ENCODE measurements around the gene CERS6. TPM values are rescaled to one million over a fixed set of nuclear protein-coding genes. Genes with fewer than 3 reads are reported as not detected.

The CERS6 gene
- total and polyA plus RNA-seq, 8 donors = 18.8 to 24.5 (median 22.1) TPM

DNA sequence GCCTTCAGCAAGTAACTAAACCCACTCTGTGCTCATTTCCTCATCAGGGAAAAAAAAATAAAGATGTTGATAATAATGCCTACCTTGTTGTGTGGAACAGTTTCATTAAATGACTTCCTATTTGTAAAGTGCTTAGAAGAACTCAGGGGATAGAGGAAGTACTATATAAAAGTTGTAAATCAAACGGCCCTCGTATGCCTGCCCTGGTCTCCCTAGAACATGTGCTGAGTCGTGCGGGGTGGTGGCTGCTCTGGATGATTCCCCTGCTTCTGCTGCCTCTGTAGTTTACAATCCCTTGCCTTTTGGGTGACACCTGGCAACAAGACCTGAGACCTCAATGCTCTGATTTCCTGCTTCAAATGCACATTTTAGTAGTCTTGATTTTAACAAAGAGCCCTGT, 170.0 kb downstream of the CERS6 start:
- Histone ChIP-seq H3K27me3 (no peaks in the 10 kb centered on the region), H3K27ac (no peak overlapping the region), H3K4me1 (no peaks in the 10 kb centered on the region), H3K4me3 (no peak overlapping the region), H3K9me3 (no peaks in the 10 kb centered on the region), H3K36me3 (no peaks in the 10 kb centered on the region)
- DNase-seq (no peak), ATAC-seq (no peak)
- intact Hi-C loops (cut with DNase I) = no loop called here
- TF ChIP-seq, protein P1, sequence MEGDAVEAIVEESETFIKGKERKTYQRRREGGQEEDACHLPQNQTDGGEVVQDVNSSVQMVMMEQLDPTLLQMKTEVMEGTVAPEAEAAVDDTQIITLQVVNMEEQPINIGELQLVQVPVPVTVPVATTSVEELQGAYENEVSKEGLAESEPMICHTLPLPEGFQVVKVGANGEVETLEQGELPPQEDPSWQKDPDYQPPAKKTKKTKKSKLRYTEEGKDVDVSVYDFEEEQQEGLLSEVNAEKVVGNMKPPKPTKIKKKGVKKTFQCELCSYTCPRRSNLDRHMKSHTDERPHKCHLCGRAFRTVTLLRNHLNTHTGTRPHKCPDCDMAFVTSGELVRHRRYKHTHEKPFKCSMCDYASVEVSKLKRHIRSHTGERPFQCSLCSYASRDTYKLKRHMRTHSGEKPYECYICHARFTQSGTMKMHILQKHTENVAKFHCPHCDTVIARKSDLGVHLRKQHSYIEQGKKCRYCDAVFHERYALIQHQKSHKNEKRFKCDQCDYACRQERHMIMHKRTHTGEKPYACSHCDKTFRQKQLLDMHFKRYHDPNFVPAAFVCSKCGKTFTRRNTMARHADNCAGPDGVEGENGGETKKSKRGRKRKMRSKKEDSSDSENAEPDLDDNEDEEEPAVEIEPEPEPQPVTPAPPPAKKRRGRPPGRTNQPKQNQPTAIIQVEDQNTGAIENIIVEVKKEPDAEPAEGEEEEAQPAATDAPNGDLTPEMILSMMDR (IDR thresholded peaks at IDR 0.05) = no peak

DNA sequence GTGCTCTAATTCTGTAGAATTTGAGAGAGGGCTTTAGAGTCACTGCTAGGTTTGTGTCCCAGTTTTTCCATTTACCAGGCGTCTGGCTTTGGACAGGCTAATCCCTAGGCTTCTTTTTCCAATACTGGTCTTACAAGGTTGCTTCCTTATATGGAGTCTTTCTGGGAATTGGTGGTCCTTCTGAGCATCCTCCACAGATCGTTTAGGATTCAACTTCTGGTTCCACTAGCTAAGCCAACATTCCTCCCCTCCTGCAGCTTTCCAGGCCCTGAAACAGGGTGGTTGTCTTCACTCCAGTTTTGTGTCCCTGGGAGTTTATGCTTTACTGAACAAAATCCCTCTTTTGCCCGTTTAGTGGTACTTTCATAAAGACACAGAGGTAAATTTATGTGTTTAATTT, 170.6 kb downstream of the CERS6 start:
- H3K4me3 ChIP-seq = no peak overlapping the region
- H3K9me3 ChIP-seq = no peaks in the 10 kb centered on the region
- intact Hi-C loops (cut with DNase I) = no loop called here
- no peaks in the 10 kb centered on the region for H3K4me1 ChIP-seq
- ATAC-seq (no peak), DNase-seq (no peak)
- no peaks in the 10 kb centered on the region for H3K27me3 ChIP-seq
- TF ChIP-seq, protein P1 (IDR thresholded peaks at IDR 0.05) = no peak
- no peak overlapping the region for H3K27ac ChIP-seq
- no peaks in the 10 kb centered on the region for H3K36me3 ChIP-seq

DNA sequence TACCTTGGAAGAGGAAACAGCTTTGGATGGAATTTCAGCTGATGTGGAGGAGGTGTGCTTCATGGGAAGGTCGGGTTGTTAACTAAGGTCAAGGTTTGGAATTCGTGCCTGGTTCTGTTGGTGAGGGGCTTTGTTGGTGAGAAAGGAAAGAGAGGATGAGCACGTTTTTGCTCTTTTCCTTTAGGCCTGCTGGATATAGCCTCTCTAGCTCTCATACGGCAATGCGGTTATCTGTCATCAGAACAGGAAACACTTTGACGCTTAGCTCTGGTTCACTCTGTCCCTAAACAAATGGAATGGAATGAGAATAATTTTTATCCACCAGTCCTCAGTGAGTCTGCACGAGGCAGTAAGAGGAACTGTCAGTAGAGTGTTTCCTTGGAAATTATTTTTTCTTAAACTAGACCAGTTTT, 176.6 kb downstream of the CERS6 start:
- no peaks in the 10 kb centered on the region for H3K9me3 ChIP-seq
- no peaks in the 10 kb centered on the region for H3K36me3 ChIP-seq
- H3K4me1 ChIP-seq = peaks cover 3 to 37% of the 10 kb centered on the region in 2 donors
- intact Hi-C loops (cut with DNase I) = no loop called here
- DNase-seq (peak in 1 of 4 donors; percentile 44), ATAC-seq (peak; percentile 68)
- no peaks in the 10 kb centered on the region for H3K27me3 ChIP-seq
- peak overlapping the region; percentile 9 to 23 for H3K27ac ChIP-seq
- TF ChIP-seq, protein P1 (IDR thresholded peaks at IDR 0.05) = no peak
- no peak overlapping the region for H3K4me3 ChIP-seq

DNA sequence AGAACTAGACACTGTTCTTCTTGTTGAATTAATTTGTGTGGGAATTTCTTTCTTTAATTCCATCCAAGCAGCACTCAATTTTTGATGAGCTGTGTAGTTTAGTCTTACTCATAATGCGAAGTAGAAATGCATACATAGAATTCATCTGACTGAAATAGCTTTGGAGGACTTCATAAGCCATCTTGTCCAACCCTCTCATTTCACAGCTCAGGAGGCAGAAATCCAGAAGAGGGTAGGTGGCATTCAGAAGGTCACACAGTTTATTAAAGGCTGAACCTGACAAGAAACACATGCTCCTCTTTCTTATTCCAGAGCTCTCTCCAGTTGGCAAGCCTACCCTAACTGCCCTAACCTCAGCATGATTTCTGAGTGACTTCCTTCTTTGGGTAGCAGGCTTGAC, 177.1 kb downstream of the CERS6 start:
- Histone ChIP-seq H3K4me3 (no peak overlapping the region), H3K36me3 (no peaks in the 10 kb centered on the region), H3K4me1 (peaks cover 3 to 37% of the 10 kb centered on the region in 2 donors), H3K9me3 (no peaks in the 10 kb centered on the region), H3K27me3 (no peaks in the 10 kb centered on the region), H3K27ac (peak overlapping the region; percentile 9 to 23)
- intact Hi-C loops (cut with DNase I) = no loop called here
- ATAC-seq (peak; percentile 29), DNase-seq (peak in 2 of 4 donors; percentile 58 to 81)
- TF ChIP-seq, protein P1 (IDR thresholded peaks at IDR 0.05) = no peak

DNA sequence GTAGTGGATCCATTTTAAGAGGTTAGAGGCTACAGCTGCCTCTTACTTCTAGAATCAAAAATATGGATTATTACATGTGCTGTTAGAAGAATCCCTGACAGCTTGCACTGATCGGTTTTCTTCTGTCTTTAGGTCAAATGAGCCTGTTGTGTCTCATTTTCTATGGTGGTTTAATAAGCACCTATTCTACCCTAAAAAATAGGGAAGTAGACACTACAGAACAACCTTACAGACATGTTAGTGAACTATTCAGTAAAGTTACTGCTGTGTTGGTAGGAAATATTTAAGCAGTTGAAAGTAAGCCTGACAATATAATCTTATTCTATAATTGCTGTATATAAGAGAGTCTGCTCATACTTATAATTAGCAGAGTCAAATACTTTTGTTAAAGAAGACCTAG, 177.8 kb downstream of the CERS6 start:
- Histone ChIP-seq H3K4me1 (peaks cover 3 to 37% of the 10 kb centered on the region in 2 donors), H3K27me3 (no peaks in the 10 kb centered on the region), H3K36me3 (no peaks in the 10 kb centered on the region), H3K4me3 (no peak overlapping the region), H3K27ac (no peak overlapping the region), H3K9me3 (no peaks in the 10 kb centered on the region)
- intact Hi-C loops (cut with DNase I) = no loop called here
- TF ChIP-seq, protein P1 (IDR thresholded peaks at IDR 0.05) = no peak
- ATAC-seq = no peak
- DNase-seq = no peak
